ENCODE results near the gene GCSH.
A peak's percentile ranks its signal among the peaks of the same experiment; 100 is the strongest.

The GCSH gene

GRCh38 chr16:81042821-81043220 lies 53.4 kb downstream of the GCSH start:
- Mint-ChIP-seq H3K27ac (no peak overlapping the region), H3K4me3 (no peak overlapping the region), H3K27me3 (no peaks in the 10 kb centered on the region), H3K9me3 (no peaks in the 10 kb centered on the region), H3K36me3 (peaks cover 63% of the 10 kb centered on the region), H3K4me1 (peaks cover 17% of the 10 kb centered on the region)
- CTCF ChIA-PET = no interaction called here
- DNase-seq = no peak

DNA sequence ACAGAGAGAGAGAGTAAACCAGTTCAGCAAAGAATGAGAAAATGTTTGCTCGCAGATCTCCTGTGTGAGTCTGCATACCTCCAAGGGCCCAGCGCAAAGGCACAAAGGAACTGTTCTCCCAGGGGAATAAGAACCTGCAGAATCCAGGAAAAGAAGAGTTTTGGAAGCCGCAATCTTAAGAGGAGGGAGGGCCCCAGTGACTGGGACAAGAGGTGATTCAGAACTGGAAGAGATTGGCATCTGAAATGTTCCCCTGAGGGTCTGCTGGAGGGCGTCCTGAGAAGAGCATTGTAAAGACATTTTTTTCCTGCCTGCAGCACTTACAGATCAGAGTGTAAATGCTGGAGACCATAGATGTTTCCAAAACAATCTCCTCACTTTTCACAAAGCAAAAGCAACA lies 54.5 kb downstream of the GCSH start:
- H3K9me3 Mint-ChIP-seq = no peaks in the 10 kb centered on the region
- no peak for DNase-seq
- H3K4me3 Mint-ChIP-seq = no peak overlapping the region
- CTCF ChIA-PET = no interaction called here
- H3K27ac Mint-ChIP-seq = no peak overlapping the region
- H3K36me3 Mint-ChIP-seq = peaks cover 69% of the 10 kb centered on the region
- peaks cover 28% of the 10 kb centered on the region for H3K4me1 Mint-ChIP-seq
- no peaks in the 10 kb centered on the region for H3K27me3 Mint-ChIP-seq

GRCh38 chr16:81040842-81041241 lies 55.4 kb downstream of the GCSH start:
- Mint-ChIP-seq H3K27me3 (no peaks in the 10 kb centered on the region), H3K27ac (no peak overlapping the region), H3K4me3 (no peak overlapping the region), H3K36me3 (peaks cover 71% of the 10 kb centered on the region), H3K9me3 (no peaks in the 10 kb centered on the region), H3K4me1 (peaks cover 31% of the 10 kb centered on the region)
- CTCF ChIA-PET = no interaction called here
- DNase-seq = no peak

- no peak for DNase-seq
- Mint-ChIP-seq H3K9me3 (no peaks in the 10 kb centered on the region), H3K4me3 (no peak overlapping the region), H3K36me3 (peaks cover 67% of the 10 kb centered on the region), H3K4me1 (peaks cover 35% of the 10 kb centered on the region), H3K27me3 (no peaks in the 10 kb centered on the region), H3K27ac (no peak overlapping the region)
- CTCF ChIA-PET = no interaction called here
Measured at GRCh38 chr16:81040131-81040530, 56.1 kb downstream of the GCSH start.

GRCh38 chr16:81036751-81037350 lies 59.3 kb downstream of the GCSH start:
- no peak for DNase-seq
- Mint-ChIP-seq H3K27ac (peak overlapping the region; percentile 89), H3K4me3 (peak overlapping the region; percentile 83), H3K27me3 (no peaks in the 10 kb centered on the region), H3K36me3 (peaks cover 43% of the 10 kb centered on the region), H3K4me1 (peaks cover 37% of the 10 kb centered on the region), H3K9me3 (no peaks in the 10 kb centered on the region)
- CTCF ChIA-PET = interaction anchor here (0.6 to 1.2 kb wide), 3 partner anchors 25 to 1397 kb away, joined by 3 to 4 read pairs (median 3); no protein-coding TSS in a partner anchor

DNA sequence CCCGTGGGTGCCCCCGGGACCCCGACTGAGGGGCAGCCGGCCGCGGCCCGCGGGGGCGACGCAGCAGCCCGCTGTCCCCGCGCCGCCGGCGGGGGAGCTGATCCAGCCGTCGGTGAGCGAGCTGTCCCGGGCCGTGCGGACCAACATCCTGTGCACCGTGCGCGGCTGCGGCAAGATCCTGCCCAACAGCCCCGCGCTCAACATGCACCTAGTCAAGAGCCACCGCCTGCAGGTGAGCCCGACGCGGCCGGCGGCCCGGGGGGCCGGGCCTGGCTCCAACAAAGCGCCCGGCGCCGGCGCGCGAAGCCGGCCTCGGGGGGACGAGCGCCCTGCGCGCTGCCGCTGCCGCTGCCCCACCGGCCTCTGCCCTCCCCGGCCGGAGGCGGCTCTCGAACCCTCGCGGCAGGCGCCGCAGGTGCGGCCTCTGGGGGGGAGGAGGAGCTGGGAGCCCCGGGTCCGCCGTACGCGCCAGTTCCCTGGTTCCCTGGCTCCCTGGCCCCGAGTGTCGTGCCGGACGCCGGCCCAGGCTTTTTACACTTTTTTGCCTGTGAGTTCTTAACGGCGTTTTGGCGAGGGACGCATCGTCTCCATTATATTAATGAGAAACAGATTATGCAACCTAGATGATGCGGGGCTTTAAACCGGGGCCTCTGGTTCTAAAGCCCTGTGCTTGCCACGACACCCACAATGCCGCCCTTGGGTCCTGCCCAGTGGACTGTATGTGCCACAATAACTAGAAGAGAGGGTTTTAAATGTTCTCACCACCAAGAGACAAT lies 60.0 kb downstream of the GCSH start:
- peaks cover 37% of the 10 kb centered on the region for H3K4me1 Mint-ChIP-seq
- CTCF ChIA-PET = interaction anchor here (0.6 to 3.2 kb wide), 19 partner anchors 12 to 702 kb away, joined by 3 to 21 read pairs (median 4); partner anchors contain the start of genes C16orf46, CENPN and CMC2
- H3K27me3 Mint-ChIP-seq = no peaks in the 10 kb centered on the region
- peaks cover 42% of the 10 kb centered on the region for H3K36me3 Mint-ChIP-seq
- peak overlapping the region; percentile 83 for H3K4me3 Mint-ChIP-seq
- H3K27ac Mint-ChIP-seq = peak overlapping the region; percentile 89
- no peaks in the 10 kb centered on the region for H3K9me3 Mint-ChIP-seq
- peak; percentile 72 for DNase-seq

GRCh38 chr16:81035398-81035974 lies 60.7 kb downstream of the GCSH start, which contains the start of gene ATMIN:
ATMIN (plus strand) TSS chr16:81035842; CDS start chr16:81035871, 29 bp downstream.
- Mint-ChIP-seq H3K27me3 (no peaks in the 10 kb centered on the region), H3K27ac (peak within 1 kb of the TSS; percentile 89), H3K4me3 (peak within 1 kb of the TSS; percentile 83), H3K4me1 (peaks cover 37% of the 10 kb centered on the region), H3K36me3 (peaks cover 36% of the 10 kb centered on the region), H3K9me3 (no peaks in the 10 kb centered on the region)
- DNase-seq = peak; percentile 87
- CTCF ChIA-PET = interaction anchor here (0.6 to 3.2 kb wide), 24 partner anchors 10 to 702 kb away, joined by 3 to 21 read pairs (median 4); partner anchors contain the start of genes C16orf46, CENPN and CMC2
